SK-N-SH treated with all-trans-retinoic acid at 6 μM for 48 hours (cell line): ENCODE measurements around the gene ATRNL1.

Experiments
- CREB5 ChIP-seq: fragments of 250-450 bp; sonication (Bioruptor Pico); IDR thresholded peaks from 2 replicates; pipeline ENCODE4 v1.5.1; 2020; ENCODE audit warnings: low read depth, mild to moderate bottlenecking, moderate library complexity
- ISL1 ChIP-seq: fragments of 250-450 bp; sonication (Bioruptor Pico); IDR thresholded peaks from 2 replicates; pipeline ENCODE4 v2.1.2; 2022; ENCODE audit warnings: mild to moderate bottlenecking, moderate library complexity
- RARB ChIP-seq: fragments of 250-450 bp; sonication (Bioruptor Pico); IDR thresholded peaks from 2 replicates; pipeline ENCODE4 v1.8.0; 2021; ENCODE audit warnings: mild to moderate bottlenecking, moderate library complexity
- TOX ChIP-seq: fragments of 250-450 bp; sonication (Bioruptor Pico); IDR thresholded peaks from 2 replicates; pipeline ENCODE4 v1.8.0; 2021; ENCODE audit warnings: mild to moderate bottlenecking, moderate library complexity, borderline replicate concordance
- ZC3H10 ChIP-seq: fragments of 250-450 bp; sonication (Bioruptor Pico); IDR thresholded peaks from 2 replicates; pipeline ENCODE4 v1.5.1; 2021; ENCODE audit warnings: mild to moderate bottlenecking, moderate library complexity
- ZFP3 ChIP-seq: fragments of 250-450 bp; sonication (Bioruptor Pico); IDR thresholded peaks from 2 replicates; pipeline ENCODE4 v1.5.0; 2020; ENCODE audit warnings: mild to moderate bottlenecking, moderate library complexity
- ZNF565 ChIP-seq: fragments of 450-650 bp; formaldehyde crosslinking; conservative IDR thresholded peaks from 2 replicates; pipeline ENCODE4 v1.5.0; 2020; ENCODE audit warnings: low read depth, mild to moderate bottlenecking, moderate library complexity
- ZNF8 ChIP-seq: fragments of 450-650 bp; formaldehyde crosslinking; IDR thresholded peaks from 2 replicates; pipeline ENCODE4 v1.5.0; 2020; ENCODE audit warnings: mild to moderate bottlenecking, moderate library complexity

- TF ChIP-seq RARB (CRISPR knock-in tag) = no peak
- TF ChIP-seq ZC3H10 = no peak
- no peak for TF ChIP-seq ZNF565 (CRISPR knock-in tag)
- no peak for TF ChIP-seq ISL1 (CRISPR knock-in tag)
- no peak for TF ChIP-seq ZNF8 (CRISPR knock-in tag)
- no peak for TF ChIP-seq TOX
- no peak for TF ChIP-seq CREB5 (CRISPR knock-in tag)
- TF ChIP-seq ZFP3 (CRISPR knock-in tag) = no peak
Measured at GRCh38 chr10:115801457-115801856, 708.3 kb downstream of the ATRNL1 start.
